ENCODE data around the gene TEF. TPM values are rescaled to one million over a fixed set of nuclear protein-coding genes. Genes with fewer than 3 reads are reported as not detected.

The TEF gene
- total RNA-seq, 1 experiment from 2014 or later, result 12.0 TPM

- TF ChIP-seq, protein P1, sequence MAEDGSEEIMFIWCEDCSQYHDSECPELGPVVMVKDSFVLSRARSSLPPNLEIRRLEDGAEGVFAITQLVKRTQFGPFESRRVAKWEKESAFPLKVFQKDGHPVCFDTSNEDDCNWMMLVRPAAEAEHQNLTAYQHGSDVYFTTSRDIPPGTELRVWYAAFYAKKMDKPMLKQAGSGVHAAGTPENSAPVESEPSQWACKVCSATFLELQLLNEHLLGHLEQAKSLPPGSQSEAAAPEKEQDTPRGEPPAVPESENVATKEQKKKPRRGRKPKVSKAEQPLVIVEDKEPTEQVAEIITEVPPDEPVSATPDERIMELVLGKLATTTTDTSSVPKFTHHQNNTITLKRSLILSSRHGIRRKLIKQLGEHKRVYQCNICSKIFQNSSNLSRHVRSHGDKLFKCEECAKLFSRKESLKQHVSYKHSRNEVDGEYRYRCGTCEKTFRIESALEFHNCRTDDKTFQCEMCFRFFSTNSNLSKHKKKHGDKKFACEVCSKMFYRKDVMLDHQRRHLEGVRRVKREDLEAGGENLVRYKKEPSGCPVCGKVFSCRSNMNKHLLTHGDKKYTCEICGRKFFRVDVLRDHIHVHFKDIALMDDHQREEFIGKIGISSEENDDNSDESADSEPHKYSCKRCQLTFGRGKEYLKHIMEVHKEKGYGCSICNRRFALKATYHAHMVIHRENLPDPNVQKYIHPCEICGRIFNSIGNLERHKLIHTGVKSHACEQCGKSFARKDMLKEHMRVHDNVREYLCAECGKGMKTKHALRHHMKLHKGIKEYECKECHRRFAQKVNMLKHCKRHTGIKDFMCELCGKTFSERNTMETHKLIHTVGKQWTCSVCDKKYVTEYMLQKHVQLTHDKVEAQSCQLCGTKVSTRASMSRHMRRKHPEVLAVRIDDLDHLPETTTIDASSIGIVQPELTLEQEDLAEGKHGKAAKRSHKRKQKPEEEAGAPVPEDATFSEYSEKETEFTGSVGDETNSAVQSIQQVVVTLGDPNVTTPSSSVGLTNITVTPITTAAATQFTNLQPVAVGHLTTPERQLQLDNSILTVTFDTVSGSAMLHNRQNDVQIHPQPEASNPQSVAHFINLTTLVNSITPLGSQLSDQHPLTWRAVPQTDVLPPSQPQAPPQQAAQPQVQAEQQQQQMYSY (CRISPR knock-in tag; IDR thresholded peaks at IDR 0.05), result no peak
- TF ChIP-seq ZSCAN18 (CRISPR knock-in tag; IDR thresholded peaks at IDR 0.05), result no peak
- TF ChIP-seq RORB (CRISPR knock-in tag; IDR thresholded peaks at IDR 0.05), result no peak
These were observed 11.9 kb upstream of the TEF start (continued) for GRCh38 chr22:41369837-41370236.

- POLR2A ChIA-PET, result interaction anchor here (0.7 kb wide), 1 partner anchor 11 kb away, joined by 7 read pairs; no protein-coding TSS in a partner anchor
- CTCF ChIA-PET, result interaction anchor here (1.1 to 1.8 kb wide), 2 partner anchors 149 to 158 kb away, joined by 3 to 6 read pairs; no protein-coding TSS in a partner anchor
- no peak for TF ChIP-seq ZNF281 (CRISPR knock-in tag; IDR thresholded peaks at IDR 0.05)
- TF ChIP-seq CREB1 (CRISPR knock-in tag; IDR thresholded peaks at IDR 0.05), result no peak
- no peak for TF ChIP-seq RELA (CRISPR knock-in tag; IDR thresholded peaks at IDR 0.05; ENCODE audit: borderline replicate concordance)
- TF ChIP-seq, protein P2, sequence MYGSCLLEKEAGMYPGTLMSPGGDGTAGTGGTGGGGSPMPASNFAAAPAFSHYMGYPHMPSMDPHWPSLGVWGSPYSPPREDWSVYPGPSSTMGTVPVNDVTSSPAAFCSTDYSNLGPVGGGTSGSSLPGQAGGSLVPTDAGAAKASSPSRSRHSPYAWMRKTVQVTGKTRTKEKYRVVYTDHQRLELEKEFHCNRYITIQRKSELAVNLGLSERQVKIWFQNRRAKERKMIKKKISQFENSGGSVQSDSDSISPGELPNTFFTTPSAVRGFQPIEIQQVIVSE (CRISPR knock-in tag; IDR thresholded peaks at IDR 0.05; ENCODE audit: borderline replicate concordance), result no peak
- TF ChIP-seq RORB (CRISPR knock-in tag; IDR thresholded peaks at IDR 0.05), result no peak
- TF ChIP-seq ZSCAN18 (CRISPR knock-in tag; IDR thresholded peaks at IDR 0.05), result no peak
- no peak for TF ChIP-seq TCF7 (CRISPR knock-in tag; IDR thresholded peaks at IDR 0.05; ENCODE audit: low read depth)
- no peak for TF ChIP-seq IRF1 (CRISPR knock-in tag; IDR thresholded peaks at IDR 0.05)
- no peak for TF ChIP-seq E2F5 (CRISPR knock-in tag; IDR thresholded peaks at IDR 0.05)
- no peak for TF ChIP-seq ELF4 (CRISPR knock-in tag; IDR thresholded peaks at IDR 0.05; ENCODE audit: low read depth)
- TF ChIP-seq, protein P3, sequence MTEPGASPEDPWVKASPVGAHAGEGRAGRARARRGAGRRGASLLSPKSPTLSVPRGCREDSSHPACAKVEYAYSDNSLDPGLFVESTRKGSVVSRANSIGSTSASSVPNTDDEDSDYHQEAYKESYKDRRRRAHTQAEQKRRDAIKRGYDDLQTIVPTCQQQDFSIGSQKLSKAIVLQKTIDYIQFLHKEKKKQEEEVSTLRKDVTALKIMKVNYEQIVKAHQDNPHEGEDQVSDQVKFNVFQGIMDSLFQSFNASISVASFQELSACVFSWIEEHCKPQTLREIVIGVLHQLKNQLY (CRISPR knock-in tag; IDR thresholded peaks at IDR 0.05), result no peak
- TF ChIP-seq, protein P4, sequence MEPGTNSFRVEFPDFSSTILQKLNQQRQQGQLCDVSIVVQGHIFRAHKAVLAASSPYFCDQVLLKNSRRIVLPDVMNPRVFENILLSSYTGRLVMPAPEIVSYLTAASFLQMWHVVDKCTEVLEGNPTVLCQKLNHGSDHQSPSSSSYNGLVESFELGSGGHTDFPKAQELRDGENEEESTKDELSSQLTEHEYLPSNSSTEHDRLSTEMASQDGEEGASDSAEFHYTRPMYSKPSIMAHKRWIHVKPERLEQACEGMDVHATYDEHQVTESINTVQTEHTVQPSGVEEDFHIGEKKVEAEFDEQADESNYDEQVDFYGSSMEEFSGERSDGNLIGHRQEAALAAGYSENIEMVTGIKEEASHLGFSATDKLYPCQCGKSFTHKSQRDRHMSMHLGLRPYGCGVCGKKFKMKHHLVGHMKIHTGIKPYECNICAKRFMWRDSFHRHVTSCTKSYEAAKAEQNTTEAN (CRISPR knock-in tag; IDR thresholded peaks at IDR 0.05), result no peak
- no peak for TF ChIP-seq PRRX2 (CRISPR knock-in tag; IDR thresholded peaks at IDR 0.05)
- TF ChIP-seq, protein P5, sequence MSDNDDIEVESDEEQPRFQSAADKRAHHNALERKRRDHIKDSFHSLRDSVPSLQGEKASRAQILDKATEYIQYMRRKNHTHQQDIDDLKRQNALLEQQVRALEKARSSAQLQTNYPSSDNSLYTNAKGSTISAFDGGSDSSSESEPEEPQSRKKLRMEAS (CRISPR knock-in tag; IDR thresholded peaks at IDR 0.05), result no peak
- TF ChIP-seq CBFB (CRISPR knock-in tag; IDR thresholded peaks at IDR 0.05; ENCODE audit: low read depth), result no peak
These were observed 3.9 kb upstream of the TEF start for GRCh38 chr22:41377846-41378245.

More at GRCh38 chr22:41377846-41378245, 3.9 kb upstream of the TEF start:
- H3K9me3 Mint-ChIP-seq, result no peaks in the 10 kb centered on the region
- no peak overlapping the region for H3K27ac Mint-ChIP-seq
- no peak for DNase-seq (ENCODE audit: low spot score)
- no peak overlapping the region for H3K4me3 Mint-ChIP-seq
- peaks cover 15% of the 10 kb centered on the region for H3K4me1 Mint-ChIP-seq
- H3K36me3 Mint-ChIP-seq, result no peaks in the 10 kb centered on the region
- H3K27me3 Mint-ChIP-seq (ENCODE audit: low read depth), result peaks cover 4% of the 10 kb centered on the region
- ATAC-seq, result no peak

All from WTC11 (cell line).